Measurements from ENCODE around the gene C11orf68.

DNA sequence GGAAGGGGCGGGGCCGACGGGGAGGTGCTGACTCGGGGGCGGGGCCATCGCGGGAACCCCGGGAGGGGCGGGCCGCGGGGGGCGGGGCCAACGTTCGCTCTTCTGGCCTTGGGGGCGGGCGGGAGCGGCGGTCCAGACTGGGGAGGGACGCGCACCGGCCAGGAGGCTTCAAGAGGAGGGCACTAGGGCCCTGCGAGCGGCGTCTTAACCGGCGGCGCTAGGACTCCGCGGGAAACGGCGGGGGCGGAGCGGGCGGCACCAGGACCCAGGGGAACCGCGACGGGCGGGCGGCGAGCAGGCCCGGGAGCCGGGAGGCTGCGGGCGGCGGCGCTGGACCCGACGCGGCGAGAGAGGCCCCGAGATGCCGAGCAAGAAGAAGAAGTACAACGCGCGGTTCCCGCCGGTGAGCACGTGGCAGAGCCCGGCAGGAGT, 295 bp upstream of the C11orf68 start, which contains the start of gene DRAP1:
- TF ChIP-seq POLR2A (IDR thresholded peaks at IDR 0.05) = peak; percentile 52 to 80
- TF ChIP-seq, protein P1, sequence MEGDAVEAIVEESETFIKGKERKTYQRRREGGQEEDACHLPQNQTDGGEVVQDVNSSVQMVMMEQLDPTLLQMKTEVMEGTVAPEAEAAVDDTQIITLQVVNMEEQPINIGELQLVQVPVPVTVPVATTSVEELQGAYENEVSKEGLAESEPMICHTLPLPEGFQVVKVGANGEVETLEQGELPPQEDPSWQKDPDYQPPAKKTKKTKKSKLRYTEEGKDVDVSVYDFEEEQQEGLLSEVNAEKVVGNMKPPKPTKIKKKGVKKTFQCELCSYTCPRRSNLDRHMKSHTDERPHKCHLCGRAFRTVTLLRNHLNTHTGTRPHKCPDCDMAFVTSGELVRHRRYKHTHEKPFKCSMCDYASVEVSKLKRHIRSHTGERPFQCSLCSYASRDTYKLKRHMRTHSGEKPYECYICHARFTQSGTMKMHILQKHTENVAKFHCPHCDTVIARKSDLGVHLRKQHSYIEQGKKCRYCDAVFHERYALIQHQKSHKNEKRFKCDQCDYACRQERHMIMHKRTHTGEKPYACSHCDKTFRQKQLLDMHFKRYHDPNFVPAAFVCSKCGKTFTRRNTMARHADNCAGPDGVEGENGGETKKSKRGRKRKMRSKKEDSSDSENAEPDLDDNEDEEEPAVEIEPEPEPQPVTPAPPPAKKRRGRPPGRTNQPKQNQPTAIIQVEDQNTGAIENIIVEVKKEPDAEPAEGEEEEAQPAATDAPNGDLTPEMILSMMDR (IDR thresholded peaks at IDR 0.05) = peak in 2 of 6 experiments; percentile 5 to 35

Data from thyroid gland (tissue), 4 donors.